Gastroesophageal sphincter (tissue), 3 donors: Measurements from ENCODE around the gene BIVM.
A peak's percentile ranks its signal among the peaks of the same experiment; 100 is the strongest.

ENCODE experiments used
- CTCF ChIP-seq, 4 experiments: fragments of 200-600 bp in 2 of 4; fragments of 450-650 bp in 2 of 4; sonication (generic) in 1 of 4; IDR thresholded peaks; one replicate each; pipeline ENCODE4 v1.5.1; 2017 to 2019; ENCODE audit warnings: antibody characterized with exemption in 4 of 4, mild to moderate bottlenecking in 2 of 4, moderate library complexity in 2 of 4
- EP300 ChIP-seq: sonication (generic); formaldehyde crosslinking; IDR thresholded peaks from one replicate; pipeline ENCODE4 v1.6.1; 2017; ENCODE audit warnings: antibody characterized with exemption, mild to moderate bottlenecking
- POLR2AphosphoS5 ChIP-seq: sonication (generic); formaldehyde crosslinking; IDR thresholded peaks from one replicate; pipeline ENCODE4 v1.6.1; 2017; ENCODE audit warnings: antibody characterized with exemption

DNA sequence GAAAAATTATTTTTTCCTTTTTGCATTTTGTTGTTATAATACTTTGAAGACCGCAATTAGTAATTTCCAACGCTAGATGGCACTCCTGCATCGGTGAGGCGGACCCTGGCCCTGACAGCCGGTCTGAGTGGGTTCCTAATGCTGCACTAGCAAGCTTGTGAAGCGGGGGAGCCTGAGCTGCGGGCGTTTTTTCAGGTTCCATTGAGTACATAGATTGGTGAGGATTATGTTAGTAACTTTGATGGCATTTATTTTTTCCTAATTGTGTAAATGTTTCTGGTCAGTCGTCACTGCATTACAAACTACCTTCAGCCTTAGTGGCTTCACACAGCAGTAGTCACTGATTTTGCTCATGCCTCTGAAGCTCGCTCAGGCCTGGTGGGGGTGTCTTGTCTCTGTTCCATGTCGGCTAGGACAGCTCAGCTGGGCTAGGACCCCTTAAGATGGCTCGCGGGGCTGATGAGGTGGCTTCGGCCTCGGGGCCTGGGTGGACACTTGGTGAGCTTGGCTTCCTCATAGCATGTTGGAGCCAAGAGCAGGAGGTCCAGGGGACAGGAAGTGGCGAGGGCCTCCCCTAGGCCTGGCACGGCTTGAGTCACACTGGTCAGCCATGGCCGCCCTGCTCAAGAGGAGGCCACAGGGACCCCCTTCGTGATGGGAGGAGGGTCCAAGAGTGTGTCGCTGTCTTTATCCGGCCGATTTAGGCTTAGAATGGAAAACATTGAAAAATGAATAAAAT is 71.9 kb downstream of the BIVM start:
- TF ChIP-seq CTCF (IDR thresholded peaks at IDR 0.05) (peak; percentile 42 to 80 (median 54)), POLR2AphosphoS5 (no peak), EP300 (no peak)
